Heart right ventricle (tissue), 16 donors: ENCODE results near the gene PARP3. TPM values are rescaled to one million over a fixed set of nuclear protein-coding genes. Genes with fewer than 3 reads are reported as not detected.

Source experiments
- ATAC-seq, 8 donors: fragments of 200-7000 bp; cut with Tn5 transposase; one replicate each; pipeline ENCODE4 v1.9.1; 2020; ENCODE audit warnings: mild to moderate bottlenecking in 8 of 8, moderate library complexity in 8 of 8, moderate number of reproducible peaks in 1 of 8
- DNase-seq, 2 donors: peaks; one replicate each; pipeline ENCODE4 v3.0.0-alpha.2; 2020
- H3K27ac ChIP-seq, 10 donors: fragments of 200-600 bp; sonication (generic) in 2 of 10; one replicate each; pipeline versions ENCODE4 v1.5.0 to v1.8.0; 2020 to 2022; ENCODE audit warnings: mild to moderate bottlenecking in 3 of 10
- H3K27me3 ChIP-seq, 7 donors: fragments of 200-600 bp; one replicate each; pipeline ENCODE4 v1.8.0; 2021 to 2022; ENCODE audit warnings: mild to moderate bottlenecking in 2 of 7
- H3K36me3 ChIP-seq, 9 donors: fragments of 200-600 bp; sonication (generic) in 1 of 9; one replicate each; pipeline versions ENCODE4 v1.5.0 to v1.8.0; 2020 to 2022; ENCODE audit warnings: mild to moderate bottlenecking in 2 of 9
- H3K4me1 ChIP-seq, 9 donors: fragments of 200-600 bp; sonication (generic) in 1 of 9; one replicate each; pipeline versions ENCODE4 v1.5.0 to v1.8.0; 2020 to 2022; ENCODE audit warnings: mild to moderate bottlenecking in 4 of 9
- H3K4me3 ChIP-seq, 10 donors: fragments of 200-600 bp; sonication (generic) in 2 of 10; one replicate each; pipeline versions ENCODE4 v1.5.0 to v1.8.0; 2020 to 2022; ENCODE audit warnings: mild to moderate bottlenecking in 7 of 10, moderate library complexity in 2 of 10
- H3K9me3 ChIP-seq, 11 donors: fragments of 200-600 bp in 10 of 11; sonication (generic) in 2 of 11; one replicate each; pipeline versions ENCODE4 v1.5.0 to v1.8.0; 2013 to 2022; ENCODE audit warnings: mild to moderate bottlenecking in 2 of 11, control low read depth in 1 of 11, moderate library complexity in 1 of 11
- WGBS, 2 donors: extraction: QIAGEN DNeasy Blood & Tissue Kit; methylation state at CpG; one replicate each; pipeline ENCODE4 v1.1.7; 2013; ENCODE audit warnings: inconsistent platforms in 1 of 2; 5-methylcytosine and 5-hydroxymethylcytosine counted together
- intact Hi-C, 10 donors: fragments of 100-400 bp; cut with DNase I; formaldehyde crosslinking; loops; one replicate each; pipeline versions ENCODE4 v1.11.1 to v1.14.2; 2022
- long read RNA-seq, 3 donors: library from polyadenylated mRNA; unstranded; transcript quantifications; one replicate each; pipeline ENCODE4 v2.0.0, GENCODE V29; 2020 to 2021
- polyA plus RNA-seq, 2 donors: library from polyadenylated mRNA; stranded (reverse); fragments of 200-250 nt; gene quantifications; one replicate each; pipeline ENCODE4 v1.2.3, GENCODE V29; 2013
- total RNA-seq, 10 donors: library from RNA; stranded (reverse); fragmentation: NEBNext Ultra II Directional in 3 of 10; extraction: Animal tissue kit (Norgen Biotek cat#: 25700) in 3 of 10; gene quantifications; one replicate each; pipeline versions ENCODE4 v1.2.1 to v1.2.4, GENCODE V29; 2021 to 2023
- TF ChIP-seq, protein P1 (sequence below), 9 donors: fragments of 200-600 bp; sonication (generic) in 2 of 9; IDR thresholded peaks; one replicate each; pipeline versions ENCODE4 v1.5.0 to v1.8.0; 2021 to 2022; ENCODE audit warnings: antibody characterized with exemption in 9 of 9, mild to moderate bottlenecking in 5 of 9, moderate library complexity in 1 of 9
- donor health status: Arrhythmogenic right ventricular cardiomyopathy.
- donor health status: ischemic (EF 13 %, LVEDD 7.1; RV severe dilation, severe dysfunction).
- donor health status: healthy with polysubstance abuse.
- donor health status: DM: no; HTN: yes; CAD: no.
- donor health status: DM: no; HTN: no; CAD: no.
- donor health status: ischemic (EF 25% LVEDD 6.9; RV normal size, moderate dysfunction).
- donor health status: ischemic (EF 25% LVEDD 5.7; RV mildly dilated, moderate dysfunction).
- donor health status: healthy.
- donor health status: DM: yes; HTN: yes; CAD: no.
- donor health status: Ischemic cardiomyopathy.
- donor health status: ischemic (EF 35%, LVEDD 5.7; RV mildly dilated, moderate dysfunction).
- donor health status: nonischemic (EF 11% LVEDD 7.7; RV severe dilation, severe dysfunction).
- donor health status: DM: yes; HTN: yes; CAD: no.
- donor health status: PGD.
- donor health status: ischemic (EF 29% LVEDD 5.4; RV normal size, mild dysfunction).
- donor health status: nonischemic (EF 23%, LVEDD 6.1; RV moderate dilation, normal function).

Gene PARP3
- total RNA-seq (10 to 100 TPM; 12.9 to 34.5 (median 16.9) TPM), polyA plus RNA-seq (10 to 100 TPM in 1 of 2 donors, 1 to 10 TPM in 1; 7.0 to 17.8 TPM)
- long read RNA-seq, donor 1, transcript PARP3-201 (11 exons, 2,336 nt): major isoform, 5 of 15 reads
- long read RNA-seq, donor 1, partial matches to known transcripts: 5 of 15 reads
- long read RNA-seq, donor 1, other reads (novel, unspliced or antisense): 3 of 15 reads
- long read RNA-seq, donor 2, partial matches to known transcripts: 13 of 24 reads
- long read RNA-seq, donor 2, other reads (novel, unspliced or antisense): 6 of 24 reads
- long read RNA-seq, donor 3, transcript PARP3-201 (11 exons, 2,336 nt): major isoform, 8 of 49 reads
- long read RNA-seq, donor 3, partial matches to known transcripts: 27 of 49 reads
- long read RNA-seq, donor 3, other reads (novel, unspliced or antisense): 10 of 49 reads

DNA sequence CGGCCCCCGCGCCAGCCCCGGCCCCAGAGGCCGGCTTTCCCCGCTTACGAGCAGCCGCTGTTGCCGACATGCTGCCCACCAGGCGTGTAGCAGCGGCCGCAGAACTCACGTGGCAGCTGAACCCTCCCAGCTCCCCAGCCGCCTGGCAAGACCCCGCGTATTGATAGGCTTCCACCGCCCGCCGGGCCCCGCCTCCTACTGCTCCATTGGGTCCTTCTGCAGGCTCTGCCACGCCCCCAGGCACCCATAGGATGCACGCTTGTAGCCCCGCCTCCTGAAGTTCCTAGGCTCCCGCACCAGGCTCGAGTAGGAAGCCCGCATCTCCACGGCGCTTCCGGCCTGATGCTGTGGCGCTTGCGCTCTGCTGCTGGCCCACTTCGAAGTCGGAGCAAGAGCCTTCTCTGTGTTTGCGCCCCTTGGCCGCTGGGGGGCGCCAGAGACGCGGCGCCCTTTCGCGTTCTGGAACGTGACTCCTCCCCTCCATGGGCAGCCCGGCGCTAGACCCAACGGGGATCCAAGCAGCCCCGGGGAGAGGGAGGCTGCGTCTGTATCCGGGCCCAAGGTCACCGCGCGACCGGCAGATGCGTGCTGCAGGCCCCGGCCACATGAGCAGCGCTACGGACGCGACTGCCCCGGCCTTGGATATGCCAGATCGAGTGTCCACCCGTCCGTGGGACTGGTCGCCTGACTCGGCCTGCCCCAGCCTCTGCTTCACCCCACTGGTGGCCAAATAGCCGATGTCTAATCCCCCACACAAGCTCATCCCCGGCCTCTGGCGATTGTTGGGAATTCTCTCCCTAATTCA is at the start of gene PARP3, which contains the start of gene RRP9:
Gene PARP3 (plus strand): TSS at position 566 of the 805 bp plus-strand sequence. CDS start 993 bp downstream, outside the sequence.
Gene RRP9 (minus strand): TSS at position 107 of the 805 bp plus-strand sequence. CDS start 37 bp downstream, at position 70.
- H3K4me3 ChIP-seq: peak within 1 kb of the TSS; percentile 60 to 90 (median 82)
- H3K27ac ChIP-seq: peak within 1 kb of the TSS; percentile 85 to 99 (median 96)
- H3K4me1 ChIP-seq: peaks cover 11 to 33% (median 29%) of the 10 kb centered on the region in 9 donors
- peak; percentile 100 for DNase-seq
- WGBS, 2 donors: 2% methylated on average over 65 to 67 of the region's 67 CpGs
- peak; percentile 93 to 97 (median 96) for ATAC-seq
- no peaks in the 10 kb centered on the region for H3K27me3 ChIP-seq
- TF ChIP-seq, protein P1, sequence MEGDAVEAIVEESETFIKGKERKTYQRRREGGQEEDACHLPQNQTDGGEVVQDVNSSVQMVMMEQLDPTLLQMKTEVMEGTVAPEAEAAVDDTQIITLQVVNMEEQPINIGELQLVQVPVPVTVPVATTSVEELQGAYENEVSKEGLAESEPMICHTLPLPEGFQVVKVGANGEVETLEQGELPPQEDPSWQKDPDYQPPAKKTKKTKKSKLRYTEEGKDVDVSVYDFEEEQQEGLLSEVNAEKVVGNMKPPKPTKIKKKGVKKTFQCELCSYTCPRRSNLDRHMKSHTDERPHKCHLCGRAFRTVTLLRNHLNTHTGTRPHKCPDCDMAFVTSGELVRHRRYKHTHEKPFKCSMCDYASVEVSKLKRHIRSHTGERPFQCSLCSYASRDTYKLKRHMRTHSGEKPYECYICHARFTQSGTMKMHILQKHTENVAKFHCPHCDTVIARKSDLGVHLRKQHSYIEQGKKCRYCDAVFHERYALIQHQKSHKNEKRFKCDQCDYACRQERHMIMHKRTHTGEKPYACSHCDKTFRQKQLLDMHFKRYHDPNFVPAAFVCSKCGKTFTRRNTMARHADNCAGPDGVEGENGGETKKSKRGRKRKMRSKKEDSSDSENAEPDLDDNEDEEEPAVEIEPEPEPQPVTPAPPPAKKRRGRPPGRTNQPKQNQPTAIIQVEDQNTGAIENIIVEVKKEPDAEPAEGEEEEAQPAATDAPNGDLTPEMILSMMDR (IDR thresholded peaks at IDR 0.05): peak; percentile 98 to 100 (median 100)
- intact Hi-C loops: loop anchor here in 9 of 10 donors (1.0 to 5.0 kb wide), 9 partner anchors 25 to 202 kb away; partner anchors contain the start of genes ABHD14B (in 8 of the 9), ABHD14A (in 6 of the 9), ACY1 (in 2 of the 9) and PCBP4 (in 2 of the 9)
- H3K9me3 ChIP-seq: no peaks in the 10 kb centered on the region
- H3K36me3 ChIP-seq: peaks cover 0 to 43% (median 11%) of the 10 kb centered on the region in 9 donors

DNA sequence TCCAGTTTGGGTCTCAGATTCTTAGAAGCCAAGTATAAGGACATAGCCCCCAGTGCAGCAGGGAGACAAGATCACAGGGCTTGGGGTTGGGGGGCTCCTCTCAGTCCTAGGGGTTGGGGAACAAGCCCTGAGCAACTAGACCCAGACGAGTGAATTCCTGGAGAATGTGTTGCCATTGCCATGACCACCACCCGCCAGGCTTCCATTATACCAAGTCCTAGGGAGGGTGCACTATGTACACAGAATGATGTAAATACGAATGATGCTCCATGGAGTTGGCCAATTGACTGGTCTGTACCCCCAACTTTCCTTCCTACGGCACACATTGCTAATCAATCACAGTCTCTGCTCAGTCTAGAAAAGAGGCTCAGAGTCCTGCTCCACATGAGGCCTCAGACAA is 47.8 kb upstream of the PARP3 start:
- H3K36me3 ChIP-seq: no peaks in the 10 kb centered on the region
- ATAC-seq: no peak
- intact Hi-C loops: no loop called here

DNA sequence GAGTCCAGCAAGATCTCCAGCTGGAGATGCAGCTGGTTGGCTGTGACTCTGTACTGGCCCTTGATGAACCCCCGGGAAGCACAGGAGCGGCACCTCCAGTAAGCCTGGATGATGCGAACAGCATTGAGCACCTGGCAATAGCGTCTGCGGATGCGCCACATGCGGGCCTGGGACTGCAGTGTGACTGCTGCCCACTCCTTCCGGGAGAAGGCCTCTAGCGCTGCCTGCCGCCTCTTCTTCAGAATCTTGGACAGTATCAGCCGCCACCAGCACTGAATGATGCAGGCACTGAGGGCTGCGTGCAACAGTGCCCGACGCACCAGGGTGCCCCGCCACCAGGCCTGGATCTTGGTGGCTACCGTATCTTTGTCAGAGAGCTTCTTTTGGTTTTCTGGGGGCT is 47.2 kb upstream of the PARP3 start:
- TF ChIP-seq, protein P1 (IDR thresholded peaks at IDR 0.05): no peak
- Histone ChIP-seq H3K36me3 (no peaks in the 10 kb centered on the region), H3K4me1 (no peaks in the 10 kb centered on the region), H3K27me3 (peaks cover 0 to 24% (median 4%) of the 10 kb centered on the region in 7 donors), H3K27ac (no peak overlapping the region), H3K4me3 (no peak overlapping the region), H3K9me3 (no peaks in the 10 kb centered on the region)
- 93 to 94% methylated on average over 16 of the region's 16 CpGs for WGBS, 2 donors
- no peak for DNase-seq
- no peak for ATAC-seq
- intact Hi-C loops: no loop called here

More for the DNA sequence above, 47.8 kb upstream of the PARP3 start:
- TF ChIP-seq, protein P1 (IDR thresholded peaks at IDR 0.05): no peak
- H3K27me3 ChIP-seq: peaks cover 0 to 24% (median 3%) of the 10 kb centered on the region in 7 donors
- no peaks in the 10 kb centered on the region for H3K9me3 ChIP-seq
- H3K4me3 ChIP-seq: no peak overlapping the region
- H3K27ac ChIP-seq: no peak overlapping the region
- 81 to 86% methylated on average over 4 of the region's 4 CpGs for WGBS, 2 donors
- no peaks in the 10 kb centered on the region for H3K4me1 ChIP-seq
- no peak for DNase-seq
